Tibial artery (tissue), 4 donors: Measurements from ENCODE around the gene TYR.
"Not testable (repeated sequence)": the region's sequence is repeated elsewhere in the genome, so short reads cannot be mapped to it uniquely, and the experiment has no call there.

Experiments used
- DNase-seq, 2 donors: peaks; one replicate each; pipeline ENCODE4 v3.0.0-alpha.2; 2019
- H3K27ac ChIP-seq, 2 donors: fragments of 200-600 bp; sonication (generic) in 1 of 2; 1 replicate in 1 of 2; 2 replicates in 1 of 2; pipeline ENCODE4 v1.5.1; 2018 to 2019; ENCODE audit warnings: mild to moderate bottlenecking in 1 of 2
- H3K27me3 ChIP-seq, 2 donors: fragments of 200-600 bp; sonication (generic) in 1 of 2; one replicate each; pipeline versions ENCODE4 v1.5.1 to v1.6.0; 2016 to 2019
- H3K36me3 ChIP-seq, 3 donors: fragments of 200-600 bp; sonication (generic) in 2 of 3; one replicate each; pipeline ENCODE4 v1.5.1; 2016 to 2019; ENCODE audit warnings: mild to moderate bottlenecking in 2 of 3
- H3K4me1 ChIP-seq, 4 donors: fragments of 200-600 bp; sonication (generic) in 2 of 4; 1 replicate in 3 of 4; 2 replicates in 1 of 4; pipeline ENCODE4 v1.5.1; 2016 to 2019
- H3K4me3 ChIP-seq, 2 donors: fragments of 200-600 bp; sonication (generic) in 1 of 2; 1 replicate in 1 of 2; 2 replicates in 1 of 2; pipeline ENCODE4 v1.5.1; 2018 to 2019; ENCODE audit warnings: mild to moderate bottlenecking in 2 of 2
- H3K9me3 ChIP-seq, 3 donors: fragments of 200-600 bp; sonication (generic) in 1 of 3; one replicate each; pipeline ENCODE4 v1.5.1; 2016 to 2019
- intact Hi-C: fragments of 100-400 bp; cut with DNase I; formaldehyde crosslinking; loops from one replicate; pipeline ENCODE4 v1.15.0; 2023; ENCODE audit warnings: low total_unique reads
- TF ChIP-seq, protein P1 (sequence below), 2 experiments: fragments of 200-600 bp in 1 of 2; fragments of 450-650 bp in 1 of 2; IDR thresholded peaks; one replicate each; pipeline ENCODE4 v1.5.1; 2017 to 2019; ENCODE audit warnings: antibody characterized with exemption in 2 of 2, mild to moderate bottlenecking in 1 of 2, moderate library complexity in 1 of 2

Gene TYR

DNA sequence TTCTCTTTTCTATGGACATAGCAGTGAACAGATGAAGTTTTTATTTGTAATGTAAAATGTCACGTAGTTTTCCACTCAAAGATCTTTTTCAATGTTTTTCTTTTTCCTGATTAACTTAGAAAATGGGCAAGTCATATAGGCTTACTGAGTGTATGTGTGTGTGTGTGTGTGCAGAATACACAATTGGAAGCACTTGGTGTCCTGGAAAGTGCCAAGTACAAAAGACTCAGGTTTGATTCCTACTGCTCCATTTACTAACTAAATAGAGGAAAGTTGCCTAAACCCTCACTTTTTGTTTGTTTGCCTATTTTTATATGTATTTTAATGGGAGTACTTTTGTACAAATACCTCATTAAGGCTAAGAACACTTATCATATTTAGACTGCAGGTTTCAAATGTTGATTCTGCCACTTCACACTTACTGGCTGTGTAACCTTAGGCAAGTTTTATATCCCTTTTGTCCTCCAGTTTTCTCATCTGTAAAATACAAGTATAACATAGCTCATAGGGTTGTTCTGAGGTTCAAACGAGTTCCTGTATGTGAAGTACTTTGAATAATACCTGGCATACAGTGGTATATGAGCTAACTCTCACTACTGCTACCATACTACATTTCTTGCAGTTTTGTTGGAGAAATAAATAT lies 90.1 kb downstream of the TYR start:
- Histone ChIP-seq H3K27ac (no peak overlapping the region), H3K4me3 (no peak overlapping the region), H3K36me3 (no peaks in the 10 kb centered on the region), H3K4me1 (no peaks in the 10 kb centered on the region), H3K9me3 (no peaks in the 10 kb centered on the region), H3K27me3 (no peaks in the 10 kb centered on the region)
- TF ChIP-seq, protein P1, sequence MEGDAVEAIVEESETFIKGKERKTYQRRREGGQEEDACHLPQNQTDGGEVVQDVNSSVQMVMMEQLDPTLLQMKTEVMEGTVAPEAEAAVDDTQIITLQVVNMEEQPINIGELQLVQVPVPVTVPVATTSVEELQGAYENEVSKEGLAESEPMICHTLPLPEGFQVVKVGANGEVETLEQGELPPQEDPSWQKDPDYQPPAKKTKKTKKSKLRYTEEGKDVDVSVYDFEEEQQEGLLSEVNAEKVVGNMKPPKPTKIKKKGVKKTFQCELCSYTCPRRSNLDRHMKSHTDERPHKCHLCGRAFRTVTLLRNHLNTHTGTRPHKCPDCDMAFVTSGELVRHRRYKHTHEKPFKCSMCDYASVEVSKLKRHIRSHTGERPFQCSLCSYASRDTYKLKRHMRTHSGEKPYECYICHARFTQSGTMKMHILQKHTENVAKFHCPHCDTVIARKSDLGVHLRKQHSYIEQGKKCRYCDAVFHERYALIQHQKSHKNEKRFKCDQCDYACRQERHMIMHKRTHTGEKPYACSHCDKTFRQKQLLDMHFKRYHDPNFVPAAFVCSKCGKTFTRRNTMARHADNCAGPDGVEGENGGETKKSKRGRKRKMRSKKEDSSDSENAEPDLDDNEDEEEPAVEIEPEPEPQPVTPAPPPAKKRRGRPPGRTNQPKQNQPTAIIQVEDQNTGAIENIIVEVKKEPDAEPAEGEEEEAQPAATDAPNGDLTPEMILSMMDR (IDR thresholded peaks at IDR 0.05): no peak
- intact Hi-C loops: no loop called here
- no peak for DNase-seq

DNA sequence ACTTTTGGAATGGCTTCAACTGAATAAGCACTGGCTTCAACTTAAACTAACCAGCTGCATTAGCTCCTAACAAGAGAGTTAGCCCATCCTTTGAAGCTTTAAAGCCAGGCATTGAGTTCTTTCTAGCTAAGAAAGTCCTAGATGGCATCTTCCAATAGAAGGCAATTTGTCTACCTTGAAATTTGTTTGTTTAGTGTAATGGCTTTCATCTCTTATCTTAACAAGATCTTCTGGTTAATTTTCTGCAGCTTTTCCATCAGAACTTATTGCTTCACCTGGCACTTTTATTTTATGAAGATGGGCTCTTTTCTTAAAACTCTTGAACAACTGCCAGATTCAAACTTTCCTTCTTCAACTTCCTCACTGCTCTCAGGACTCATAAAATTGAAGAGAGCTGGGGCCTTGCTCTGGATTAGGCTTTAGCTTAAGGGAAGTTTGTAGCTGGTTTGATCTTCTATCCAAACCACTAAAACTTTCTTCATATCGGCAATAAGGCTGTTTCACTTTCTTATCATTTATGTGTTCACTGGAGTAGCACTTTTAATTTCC lies 94.9 kb downstream of the TYR start:
- H3K27ac ChIP-seq, DNase-seq, H3K4me1 ChIP-seq, intact Hi-C loops, H3K9me3 ChIP-seq, H3K27me3 ChIP-seq, H3K36me3 ChIP-seq, H3K4me3 ChIP-seq: not testable (repeated sequence)

DNA sequence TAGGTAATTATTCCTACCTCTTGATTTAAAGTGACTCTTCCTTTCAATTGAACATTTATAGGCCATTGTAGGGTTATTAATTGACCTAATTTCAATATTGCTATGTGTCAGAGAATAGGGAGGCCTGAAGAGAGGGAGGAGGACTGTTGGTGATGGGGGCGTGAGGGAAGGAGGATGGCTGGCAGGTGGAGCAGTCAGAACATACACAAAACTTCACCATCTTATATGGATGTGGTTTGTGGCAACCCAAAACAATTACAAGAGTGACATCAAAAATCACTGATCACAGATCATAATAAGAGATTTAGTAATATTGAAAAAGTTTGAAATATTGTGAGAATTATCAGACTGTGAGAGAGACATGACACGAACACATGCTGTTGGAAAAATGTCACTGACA lies 95.5 kb downstream of the TYR start:
- H3K9me3 ChIP-seq, H3K27ac ChIP-seq, H3K4me3 ChIP-seq, H3K27me3 ChIP-seq, H3K4me1 ChIP-seq, DNase-seq, intact Hi-C loops, H3K36me3 ChIP-seq: not testable (repeated sequence)

DNA sequence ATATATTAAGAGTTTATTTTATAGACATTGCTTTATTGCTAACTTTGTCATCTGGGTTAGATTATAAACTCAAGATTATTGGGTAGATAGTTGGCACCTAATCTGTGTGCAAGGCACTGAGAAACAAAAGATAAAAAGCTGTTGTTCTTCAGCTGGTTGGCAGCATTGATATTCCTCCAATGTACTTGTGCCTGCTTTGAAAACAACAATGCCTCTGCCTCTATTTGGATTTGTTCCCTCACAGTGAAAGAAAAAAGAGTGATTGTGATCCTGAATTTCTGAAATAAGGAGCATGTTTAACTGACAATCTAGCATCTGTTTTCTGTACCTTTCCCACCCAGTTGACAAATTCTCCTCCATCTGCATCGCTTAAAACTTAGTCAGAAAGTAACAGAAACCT lies 98.3 kb downstream of the TYR start:
- Histone ChIP-seq H3K27me3 (no peaks in the 10 kb centered on the region), H3K9me3 (no peaks in the 10 kb centered on the region), H3K27ac (no peak overlapping the region), H3K4me3 (no peak overlapping the region), H3K36me3 (no peaks in the 10 kb centered on the region), H3K4me1 (no peaks in the 10 kb centered on the region)
- TF ChIP-seq, protein P1 (IDR thresholded peaks at IDR 0.05): no peak
- no peak for DNase-seq
- intact Hi-C loops: no loop called here

DNA sequence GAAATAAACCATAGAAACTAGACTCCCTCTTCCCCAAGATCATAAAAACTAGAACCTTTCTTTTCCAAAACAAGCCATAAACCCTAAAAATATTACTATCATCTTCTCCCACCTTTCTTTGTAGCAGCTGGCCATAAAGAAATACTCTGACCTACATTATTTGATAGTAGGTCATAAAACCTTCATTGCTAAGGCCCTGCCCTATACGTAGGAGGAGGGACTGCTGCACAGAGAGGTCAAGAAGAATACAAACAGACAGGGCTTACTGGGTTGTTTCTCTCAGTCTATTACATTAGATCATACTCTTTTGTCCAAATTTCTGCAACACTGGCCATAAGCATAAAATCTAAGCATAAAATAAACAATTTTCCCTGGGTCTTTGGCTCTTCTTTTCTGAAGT lies 101.5 kb downstream of the TYR start:
- intact Hi-C loops: no loop called here
- H3K9me3 ChIP-seq: no peaks in the 10 kb centered on the region

DNA sequence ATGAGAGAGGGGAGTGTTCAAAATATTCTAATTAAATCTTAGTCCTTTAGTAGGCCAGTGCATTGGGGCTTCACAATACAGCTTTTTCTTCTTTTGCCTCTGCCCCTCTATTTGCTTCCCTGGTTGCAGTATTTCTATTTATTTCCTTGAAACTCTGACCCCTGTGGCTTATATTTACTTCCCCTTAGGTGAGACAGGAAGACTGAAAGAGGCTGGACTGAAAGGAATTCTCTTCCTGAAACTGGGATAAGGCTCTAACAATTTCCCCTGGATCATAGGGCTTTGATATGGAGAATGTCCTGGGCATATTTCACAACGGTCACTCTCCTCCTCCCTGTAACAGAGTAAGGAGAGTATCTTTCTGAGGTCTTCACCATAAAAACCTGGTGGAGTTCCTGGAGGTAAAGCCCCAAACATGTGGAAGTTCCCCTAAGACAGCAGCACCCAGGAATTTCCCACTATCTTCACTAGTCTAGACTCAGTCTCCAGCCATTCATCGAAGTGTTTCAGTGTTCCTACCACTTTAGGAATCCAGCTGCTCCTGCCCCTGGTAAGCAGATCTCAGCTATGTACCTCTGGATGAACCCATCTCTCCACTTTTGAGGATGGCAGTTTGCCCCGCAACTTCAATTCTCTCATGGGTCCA lies 103.5 kb downstream of the TYR start:
- intact Hi-C loops, H3K36me3 ChIP-seq, DNase-seq, H3K27ac ChIP-seq, H3K4me1 ChIP-seq, H3K4me3 ChIP-seq, H3K27me3 ChIP-seq, H3K9me3 ChIP-seq: not testable (repeated sequence)

More for the DNA sequence above, 101.5 kb downstream of the TYR start:
- no peaks in the 10 kb centered on the region for H3K4me1 ChIP-seq
- no peaks in the 10 kb centered on the region for H3K36me3 ChIP-seq
- TF ChIP-seq, protein P1 (IDR thresholded peaks at IDR 0.05): no peak
- no peaks in the 10 kb centered on the region for H3K27me3 ChIP-seq
- H3K27ac ChIP-seq: no peak overlapping the region
- no peak overlapping the region for H3K4me3 ChIP-seq
- DNase-seq: no peak

DNA sequence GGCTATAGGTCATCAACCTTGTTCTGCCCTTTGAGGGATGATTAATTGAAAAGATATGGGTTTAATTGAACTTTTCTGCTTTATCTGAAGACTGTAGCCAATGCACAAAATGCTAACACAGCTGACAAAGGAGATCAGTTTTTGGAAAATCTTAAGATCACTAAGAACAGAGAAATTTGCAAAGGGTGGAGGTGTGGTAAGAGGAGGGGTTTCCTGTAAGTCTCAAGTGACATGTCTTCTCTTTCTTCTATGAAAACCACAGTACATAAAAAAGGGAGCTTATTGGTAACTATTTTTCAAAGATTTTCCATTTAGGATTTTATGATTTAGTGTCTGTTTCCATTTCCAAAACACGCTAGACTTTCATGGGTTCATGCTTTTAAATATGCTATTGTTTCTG lies 108.9 kb downstream of the TYR start:
- H3K36me3 ChIP-seq, intact Hi-C loops, H3K9me3 ChIP-seq, DNase-seq, H3K4me1 ChIP-seq, H3K4me3 ChIP-seq, H3K27me3 ChIP-seq, H3K27ac ChIP-seq: not testable (repeated sequence)

DNA sequence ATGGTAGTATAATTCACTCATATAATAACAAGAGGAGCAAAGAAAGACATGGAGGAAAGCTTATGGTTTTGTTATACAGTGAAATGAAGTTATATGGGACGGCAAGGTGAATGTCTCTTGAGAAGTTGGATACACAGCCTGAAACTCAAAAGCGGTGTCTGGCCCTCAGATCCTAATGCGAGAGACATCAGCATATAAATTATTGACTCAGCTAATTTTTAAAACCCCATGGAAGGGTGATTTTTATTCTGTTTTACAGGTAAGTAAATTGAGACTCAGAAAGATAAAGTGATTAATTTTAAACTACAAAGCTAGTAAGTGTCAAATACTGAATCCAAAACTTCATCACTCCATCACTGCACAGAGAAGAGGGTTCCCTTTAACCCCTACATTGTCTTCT lies 110.3 kb downstream of the TYR start:
- DNase-seq, H3K4me3 ChIP-seq, H3K27me3 ChIP-seq, H3K27ac ChIP-seq, intact Hi-C loops, H3K36me3 ChIP-seq, H3K4me1 ChIP-seq, H3K9me3 ChIP-seq: not testable (repeated sequence)
